Lung (tissue), 12 donors: ENCODE data around the gene GHSR. TPM values are rescaled to one million over a fixed set of nuclear protein-coding genes. Genes with fewer than 3 reads are reported as not detected.

Source experiments
- ATAC-seq: fragments of 200-7000 bp; cut with Tn5 transposase; one replicate; pipeline ENCODE4 v1.9.1; 2020; ENCODE audit warnings: moderate number of reproducible peaks; ENCODE audit not compliant: insufficient read depth, low FRiP score
- DNase-seq, 3 donors: peaks; one replicate each; pipeline ENCODE4 v3.0.0-alpha.2; 2013 to 2017
- H3K27ac ChIP-seq, 2 donors: one replicate each; pipeline ENCODE4 v1.5.1; 2013; ENCODE audit warnings: mild to moderate bottlenecking in 2 of 2, moderate library complexity in 2 of 2, control low read depth in 1 of 2, inconsistent platforms in 1 of 2, low read depth in 1 of 2, low read length in 1 of 2
- H3K27me3 ChIP-seq, 3 donors: one replicate each; pipeline ENCODE4 v1.5.1; 2013; ENCODE audit warnings: low read length in 2 of 3; ENCODE audit not compliant: control insufficient read depth in 3 of 3, insufficient read depth in 3 of 3
- H3K36me3 ChIP-seq, 4 donors: one replicate each; pipeline ENCODE4 v1.5.1; 2013; ENCODE audit warnings: low read length in 4 of 4, mild to moderate bottlenecking in 1 of 4, moderate library complexity in 1 of 4; ENCODE audit not compliant: control insufficient read depth in 4 of 4, insufficient read depth in 4 of 4
- H3K4me1 ChIP-seq, 5 donors: one replicate each; pipeline ENCODE4 v1.5.1; 2013; ENCODE audit warnings: low read length in 5 of 5, mild to moderate bottlenecking in 2 of 5, moderate library complexity in 1 of 5; ENCODE audit not compliant: control insufficient read depth in 5 of 5, insufficient read depth in 5 of 5
- H3K4me3 ChIP-seq: one replicate; pipeline ENCODE4 v1.5.1; 2013; ENCODE audit warnings: mild to moderate bottlenecking, control low read depth, moderate library complexity
- H3K9ac ChIP-seq, 2 donors: one replicate each; pipeline ENCODE4 v1.5.1; 2013; ENCODE audit warnings: low read length in 2 of 2, control low read depth in 1 of 2; ENCODE audit not compliant: insufficient read depth in 1 of 2
- H3K9me3 ChIP-seq, 4 donors: one replicate each; pipeline ENCODE4 v1.5.1; 2013; ENCODE audit warnings: low read length in 3 of 4, mild to moderate bottlenecking in 1 of 4, moderate library complexity in 1 of 4; ENCODE audit not compliant: control insufficient read depth in 4 of 4, insufficient read depth in 3 of 4
- WGBS, 2 donors: extraction: QIAGEN DNeasy Blood & Tissue Kit; methylation state at CpG; one replicate each; pipeline ENCODE4 v1.1.7; 2013; 5-methylcytosine and 5-hydroxymethylcytosine counted together
- polyA plus RNA-seq, 2 donors: library from polyadenylated mRNA; stranded (reverse); fragments of 200-250 nt; gene quantifications; one replicate each; pipeline ENCODE4 v1.2.1, GENCODE V29; 2013
- total RNA-seq, 2 donors: library from RNA; depleted of rRNA in 1 of 2; stranded (reverse); fragments of >200 nt in 1 of 2; gene quantifications; one replicate each; pipeline ENCODE4 v1.2.1, GENCODE V29; 2014 to 2021
- TF ChIP-seq, protein P1 (sequence below): IDR thresholded peaks from 2 replicates; pipeline ENCODE4 v1.5.1; 2012; ENCODE audit warnings: mild to moderate bottlenecking; ENCODE audit errors: control extremely low read depth, extremely low read depth
- donor health status: control.
- donor health status: control.
- donor health status: Bipolar disorder and iron deficiency.
- donor health status: healthy.
- donor health status: DM: yes; HTN: yes; CAD: no.

Gene GHSR
- total and polyA plus RNA-seq, 4 donors: 0.07 TPM; not detected in 3

DNA sequence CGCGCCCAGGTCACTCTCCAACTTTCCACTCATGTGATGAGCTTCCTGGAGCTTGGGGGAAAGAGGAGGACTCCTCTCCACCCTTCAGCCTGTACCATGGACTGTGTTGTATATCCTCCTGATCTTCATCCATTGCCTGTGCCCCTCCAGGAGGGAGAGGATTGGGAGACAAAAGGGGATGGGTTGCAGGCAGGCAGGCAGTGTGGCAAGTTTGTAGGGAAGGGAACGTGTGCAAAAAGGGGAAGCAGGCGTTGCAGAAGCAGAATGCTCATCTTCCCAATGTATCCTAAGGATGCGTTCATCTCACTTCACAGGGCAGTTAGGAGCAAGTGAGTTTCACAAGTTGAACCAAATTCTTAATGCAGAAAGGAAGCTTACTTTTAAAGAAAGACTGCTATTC is 28.1 kb upstream of the GHSR start:
- ATAC-seq: no peak
- Histone ChIP-seq H3K27me3 (no peaks in the 10 kb centered on the region), H3K27ac (no peak overlapping the region), H3K4me3 (no peak overlapping the region), H3K4me1 (peaks cover 0 to 3% (median 0%) of the 10 kb centered on the region in 5 donors), H3K9me3 (no peaks in the 10 kb centered on the region), H3K36me3 (no peaks in the 10 kb centered on the region), H3K9ac (no peak overlapping the region)
- no peak for DNase-seq
- TF ChIP-seq, protein P1, sequence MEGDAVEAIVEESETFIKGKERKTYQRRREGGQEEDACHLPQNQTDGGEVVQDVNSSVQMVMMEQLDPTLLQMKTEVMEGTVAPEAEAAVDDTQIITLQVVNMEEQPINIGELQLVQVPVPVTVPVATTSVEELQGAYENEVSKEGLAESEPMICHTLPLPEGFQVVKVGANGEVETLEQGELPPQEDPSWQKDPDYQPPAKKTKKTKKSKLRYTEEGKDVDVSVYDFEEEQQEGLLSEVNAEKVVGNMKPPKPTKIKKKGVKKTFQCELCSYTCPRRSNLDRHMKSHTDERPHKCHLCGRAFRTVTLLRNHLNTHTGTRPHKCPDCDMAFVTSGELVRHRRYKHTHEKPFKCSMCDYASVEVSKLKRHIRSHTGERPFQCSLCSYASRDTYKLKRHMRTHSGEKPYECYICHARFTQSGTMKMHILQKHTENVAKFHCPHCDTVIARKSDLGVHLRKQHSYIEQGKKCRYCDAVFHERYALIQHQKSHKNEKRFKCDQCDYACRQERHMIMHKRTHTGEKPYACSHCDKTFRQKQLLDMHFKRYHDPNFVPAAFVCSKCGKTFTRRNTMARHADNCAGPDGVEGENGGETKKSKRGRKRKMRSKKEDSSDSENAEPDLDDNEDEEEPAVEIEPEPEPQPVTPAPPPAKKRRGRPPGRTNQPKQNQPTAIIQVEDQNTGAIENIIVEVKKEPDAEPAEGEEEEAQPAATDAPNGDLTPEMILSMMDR: no peak
- WGBS, 2 donors: 57 to 81% methylated on average over 5 of the region's 5 CpGs

DNA sequence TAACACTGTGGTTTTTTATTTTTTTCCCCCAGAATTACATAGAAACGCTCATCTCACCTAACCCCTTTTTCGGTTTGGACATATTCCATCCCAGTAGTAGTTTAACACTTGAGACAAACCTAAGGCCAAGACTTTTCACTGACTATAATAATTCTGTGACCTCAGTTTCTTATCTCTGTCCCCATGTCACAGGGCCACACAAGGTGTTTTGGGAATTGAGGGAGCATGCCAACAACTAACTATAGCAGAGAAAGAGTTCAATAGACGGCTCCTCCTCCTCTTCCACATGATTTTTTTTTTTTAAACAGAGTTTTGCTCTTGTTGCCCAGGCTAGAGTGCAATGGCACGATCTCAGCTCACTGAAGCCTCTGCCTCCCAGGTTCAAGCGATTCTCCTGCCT is 27.4 kb upstream of the GHSR start:
- no peak for DNase-seq
- peaks cover 0 to 3% (median 0%) of the 10 kb centered on the region in 5 donors for H3K4me1 ChIP-seq
- H3K9me3 ChIP-seq: no peaks in the 10 kb centered on the region
- TF ChIP-seq, protein P1: no peak
- no peak overlapping the region for H3K4me3 ChIP-seq
- WGBS, 2 donors: 84 to 89% methylated on average over 5 of the region's 5 CpGs
- H3K27me3 ChIP-seq: no peaks in the 10 kb centered on the region
- H3K27ac ChIP-seq: no peak overlapping the region
- no peaks in the 10 kb centered on the region for H3K36me3 ChIP-seq
- no peak for ATAC-seq
- H3K9ac ChIP-seq: no peak overlapping the region

DNA sequence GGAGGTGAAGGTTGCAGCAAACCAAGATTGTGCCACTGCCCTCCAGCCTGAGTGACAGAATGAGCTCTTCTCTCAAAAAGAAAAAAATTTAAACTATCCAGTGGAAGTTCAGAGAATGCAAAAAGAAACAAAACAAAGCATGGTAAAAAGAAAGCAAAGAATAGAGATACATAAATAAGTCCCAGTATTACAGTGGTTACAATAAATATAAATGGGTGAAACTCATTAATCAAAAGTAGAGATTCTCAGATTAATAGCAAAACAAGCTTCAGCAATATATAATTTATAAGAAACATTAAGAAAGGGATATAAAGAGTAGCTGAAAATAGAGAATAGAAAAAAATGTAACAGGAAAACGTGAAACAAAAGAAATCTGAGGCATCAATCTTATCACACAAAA is 23.6 kb upstream of the GHSR start:
- no peak for ATAC-seq
- H3K36me3 ChIP-seq: no peaks in the 10 kb centered on the region

DNA sequence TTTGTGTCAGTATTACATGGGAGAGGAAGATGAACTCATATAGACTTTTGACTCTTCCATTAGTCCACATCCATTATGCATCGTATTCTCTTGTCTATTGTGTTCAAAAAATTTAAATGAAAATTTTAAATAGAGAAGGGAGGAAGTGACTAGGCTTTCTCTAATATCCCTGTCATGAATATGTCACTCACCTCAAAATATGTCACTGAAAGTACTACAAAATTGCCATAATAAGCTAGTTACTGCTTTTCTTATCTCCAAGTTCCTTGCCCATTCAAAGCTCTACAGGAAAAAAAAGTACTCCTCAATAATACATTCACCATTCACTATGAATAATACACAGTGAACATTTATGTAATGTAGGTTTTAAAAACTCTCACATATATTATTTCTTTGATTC is 22.3 kb upstream of the GHSR start:
- DNase-seq (no peak), ATAC-seq (no peak)
- TF ChIP-seq, protein P1: no peak
- Histone ChIP-seq H3K9me3 (no peaks in the 10 kb centered on the region), H3K4me3 (no peak overlapping the region), H3K4me1 (no peaks in the 10 kb centered on the region), H3K36me3 (no peaks in the 10 kb centered on the region), H3K27me3 (no peaks in the 10 kb centered on the region), H3K27ac (no peak overlapping the region), H3K9ac (no peak overlapping the region)
- WGBS, 2 donors: 85 to 86% methylated on average over 1 of the region's 1 CpG

More for the DNA sequence above, 23.6 kb upstream of the GHSR start:
- TF ChIP-seq, protein P1: no peak
- no peaks in the 10 kb centered on the region for H3K9me3 ChIP-seq
- 64 to 92% methylated on average over 1 of the region's 1 CpG for WGBS, 2 donors
- H3K27me3 ChIP-seq: no peaks in the 10 kb centered on the region
- no peak for DNase-seq
- H3K4me1 ChIP-seq: peaks cover 0 to 2% (median 0%) of the 10 kb centered on the region in 5 donors
- no peak overlapping the region for H3K27ac ChIP-seq
- H3K4me3 ChIP-seq: no peak overlapping the region
- no peak overlapping the region for H3K9ac ChIP-seq
